ENCODE measurements around the gene MAFB.

MAFB gene

GRCh38 chr20:40652441-40652987 lies 36.5 kb downstream of the MAFB start:
- no peak for DNase-seq

- no peak for DNase-seq
These were observed 37.9 kb downstream of the MAFB start for GRCh38 chr20:40651151-40651550.

GRCh38 chr20:40650707-40651106 lies 38.3 kb downstream of the MAFB start:
- DNase-seq, result no peak

- no peak for DNase-seq
These were observed 40.6 kb downstream of the MAFB start for GRCh38 chr20:40648210-40649072.

GRCh38 chr20:40646813-40647212 lies 42.2 kb downstream of the MAFB start:
- no peak for DNase-seq

GRCh38 chr20:40646361-40646760 lies 42.7 kb downstream of the MAFB start:
- DNase-seq, result no peak

GRCh38 chr20:40644863-40645262 lies 44.2 kb downstream of the MAFB start:
- no peak for DNase-seq

GRCh38 chr20:40643891-40644290 lies 45.1 kb downstream of the MAFB start:
- no peak for DNase-seq

- DNase-seq, result no peak
These were observed 47.2 kb downstream of the MAFB start for GRCh38 chr20:40641809-40642208.

GRCh38 chr20:40641202-40641601 lies 47.8 kb downstream of the MAFB start:
- DNase-seq, result no peak

- DNase-seq, result no peak
These were observed 48.4 kb downstream of the MAFB start for GRCh38 chr20:40640667-40641066.

- DNase-seq, result no peak
These were observed 49.2 kb downstream of the MAFB start for GRCh38 chr20:40639676-40640355.

GRCh38 chr20:40639132-40639531 lies 49.9 kb downstream of the MAFB start:
- no peak for DNase-seq

- DNase-seq, result no peak
These were observed 50.6 kb downstream of the MAFB start for GRCh38 chr20:40638414-40638813.

- no peak for DNase-seq
These were observed 51.9 kb downstream of the MAFB start for GRCh38 chr20:40637176-40637575.

- no peak for DNase-seq
These were observed 52.5 kb downstream of the MAFB start for GRCh38 chr20:40636486-40636885.

GRCh38 chr20:40635971-40636370 lies 53.1 kb downstream of the MAFB start:
- no peak for DNase-seq
